ENCODE data around the gene ZNF14.

ZNF14 gene

GRCh38 chr19:19740755-19741154 is 7.8 kb upstream of the ZNF14 start:
- H3K9me3 ChIP-seq (ENCODE audit: severe bottlenecking): no peaks in the 10 kb centered on the region
- no peaks in the 10 kb centered on the region for H3K27me3 ChIP-seq (ENCODE audit: insufficient read depth, poor library complexity, severe bottlenecking)
- no peaks in the 10 kb centered on the region for H3K4me1 ChIP-seq (ENCODE audit: insufficient read depth, poor library complexity, severe bottlenecking)
- no peak overlapping the region for H3K4me3 ChIP-seq (ENCODE audit: severe bottlenecking)
- H3K27ac ChIP-seq (ENCODE audit: poor library complexity, severe bottlenecking): no peak overlapping the region
- DNase-seq (ENCODE audit: low spot score) (peak; percentile 58), ATAC-seq (ENCODE audit: low read depth) (no peak)
- no peak for TF ChIP-seq CTCF (IDR thresholded peaks at IDR 0.05; ENCODE audit: poor library complexity, severe bottlenecking)
- H3K36me3 ChIP-seq (ENCODE audit: low read depth): no peaks in the 10 kb centered on the region

- Histone ChIP-seq H3K4me1 (ENCODE audit: insufficient read depth, poor library complexity, severe bottlenecking) (no peaks in the 10 kb centered on the region), H3K27me3 (ENCODE audit: insufficient read depth, poor library complexity, severe bottlenecking) (no peaks in the 10 kb centered on the region), H3K9me3 (ENCODE audit: severe bottlenecking) (no peaks in the 10 kb centered on the region), H3K4me3 (ENCODE audit: severe bottlenecking) (no peak overlapping the region), H3K27ac (ENCODE audit: poor library complexity, severe bottlenecking) (no peak overlapping the region), H3K36me3 (ENCODE audit: low read depth) (no peaks in the 10 kb centered on the region)
- ATAC-seq (ENCODE audit: low read depth): no peak
- TF ChIP-seq CTCF (IDR thresholded peaks at IDR 0.05; ENCODE audit: poor library complexity, severe bottlenecking): no peak
- no peak for DNase-seq (ENCODE audit: low spot score)
These were observed 5.7 kb upstream of the ZNF14 start for GRCh38 chr19:19738564-19738963.

GRCh38 chr19:19737559-19738332 is 4.8 kb upstream of the ZNF14 start:
- TF ChIP-seq CTCF (IDR thresholded peaks at IDR 0.05; ENCODE audit: poor library complexity, severe bottlenecking): no peak
- Histone ChIP-seq H3K4me1 (ENCODE audit: insufficient read depth, poor library complexity, severe bottlenecking) (no peaks in the 10 kb centered on the region), H3K27ac (ENCODE audit: poor library complexity, severe bottlenecking) (no peak overlapping the region), H3K27me3 (ENCODE audit: insufficient read depth, poor library complexity, severe bottlenecking) (no peaks in the 10 kb centered on the region), H3K9me3 (ENCODE audit: severe bottlenecking) (no peaks in the 10 kb centered on the region), H3K4me3 (ENCODE audit: severe bottlenecking) (no peak overlapping the region), H3K36me3 (ENCODE audit: low read depth) (no peaks in the 10 kb centered on the region)
- no peak for DNase-seq (ENCODE audit: low spot score)
- no peak for ATAC-seq (ENCODE audit: low read depth)

GRCh38 chr19:19721896-19722295 is 11.0 kb downstream of the ZNF14 start:
- Histone ChIP-seq H3K9me3 (ENCODE audit: severe bottlenecking) (peaks cover 13% of the 10 kb centered on the region), H3K27me3 (ENCODE audit: insufficient read depth, poor library complexity, severe bottlenecking) (no peaks in the 10 kb centered on the region), H3K36me3 (ENCODE audit: low read depth) (no peaks in the 10 kb centered on the region), H3K27ac (ENCODE audit: poor library complexity, severe bottlenecking) (no peak overlapping the region), H3K4me1 (ENCODE audit: insufficient read depth, poor library complexity, severe bottlenecking) (no peaks in the 10 kb centered on the region), H3K4me3 (ENCODE audit: severe bottlenecking) (no peak overlapping the region)
- TF ChIP-seq CTCF (IDR thresholded peaks at IDR 0.05; ENCODE audit: poor library complexity, severe bottlenecking): no peak
- no peak for DNase-seq (ENCODE audit: low spot score)
- ATAC-seq (ENCODE audit: low read depth): no peak

- Histone ChIP-seq H3K27me3 (ENCODE audit: insufficient read depth, poor library complexity, severe bottlenecking) (no peaks in the 10 kb centered on the region), H3K36me3 (ENCODE audit: low read depth) (0 out of 2 replicates have a peak, but pooled peaks cover 4% of the 10 kb centered on the region), H3K9me3 (ENCODE audit: severe bottlenecking) (peaks cover 22% of the 10 kb centered on the region), H3K4me1 (ENCODE audit: insufficient read depth, poor library complexity, severe bottlenecking) (no peaks in the 10 kb centered on the region), H3K27ac (ENCODE audit: poor library complexity, severe bottlenecking) (no peak overlapping the region), H3K4me3 (ENCODE audit: severe bottlenecking) (no peak overlapping the region)
- no peak for ATAC-seq (ENCODE audit: low read depth)
- DNase-seq (ENCODE audit: low spot score): no peak
- no peak for TF ChIP-seq CTCF (IDR thresholded peaks at IDR 0.05; ENCODE audit: poor library complexity, severe bottlenecking)
These were observed 13.1 kb downstream of the ZNF14 start for GRCh38 chr19:19719798-19720197.
